Measurements from ENCODE around the gene ICE2.
A peak's percentile ranks its signal among the peaks of the same experiment; 100 is the strongest.

The ICE2 gene

GRCh38 chr15:60392986-60393790 lies 85.8 kb downstream of the ICE2 start:
- Histone ChIP-seq H3K27me3 (no peaks in the 10 kb centered on the region), H3K4me2 (no peak overlapping the region), H3K27ac (no peak overlapping the region), H3K4me1 (peaks cover 25% of the 10 kb centered on the region), H3K4me3 (no peak overlapping the region), H3K36me3 (0 out of 2 replicates have a peak, but pooled peaks cover 11% of the 10 kb centered on the region), H3K9me3 (no peaks in the 10 kb centered on the region), H3K9ac (no peak overlapping the region), H4K20me1 (0 out of 2 replicates have a peak, but pooled peaks cover 8% of the 10 kb centered on the region)
- no peak for TF ChIP-seq Cebpa-rat (IDR thresholded peaks at IDR 0.05)

GRCh38 chr15:60392601-60392985 lies 86.3 kb downstream of the ICE2 start:
- Histone ChIP-seq H3K36me3 (0 out of 2 replicates have a peak, but pooled peaks cover 11% of the 10 kb centered on the region), H3K4me2 (no peak overlapping the region), H3K4me1 (peaks cover 24% of the 10 kb centered on the region)

GRCh38 chr15:60391722-60392315 lies 87.1 kb downstream of the ICE2 start:
- 0 out of 2 replicates have a peak, but pooled peaks cover 8% of the 10 kb centered on the region for H4K20me1 ChIP-seq
- no peak overlapping the region for H3K4me2 ChIP-seq
- H3K4me1 ChIP-seq, result peaks cover 20% of the 10 kb centered on the region

More at GRCh38 chr15:60392601-60392985, 86.3 kb downstream of the ICE2 start:
- Histone ChIP-seq H3K9me3 (no peaks in the 10 kb centered on the region), H3K9ac (no peak overlapping the region), H3K27ac (no peak overlapping the region), H3K4me3 (no peak overlapping the region), H4K20me1 (0 out of 2 replicates have a peak, but pooled peaks cover 8% of the 10 kb centered on the region), H3K27me3 (no peaks in the 10 kb centered on the region)
- no peak for TF ChIP-seq Cebpa-rat (IDR thresholded peaks at IDR 0.05)

GRCh38 chr15:60390871-60391501 lies 88.0 kb downstream of the ICE2 start:
- no peak overlapping the region for H3K4me2 ChIP-seq
- H3K27ac ChIP-seq, result no peak overlapping the region
- H3K9ac ChIP-seq, result no peak overlapping the region
- H3K9me3 ChIP-seq, result no peaks in the 10 kb centered on the region
- no peaks in the 10 kb centered on the region for H3K27me3 ChIP-seq
- TF ChIP-seq Cebpa-rat (IDR thresholded peaks at IDR 0.05), result no peak
- peaks cover 16% of the 10 kb centered on the region; the same call in 1 of the 2 replicates for H3K36me3 ChIP-seq
- 0 out of 2 replicates have a peak, but pooled peaks cover 8% of the 10 kb centered on the region for H4K20me1 ChIP-seq
- no peak overlapping the region for H3K4me3 ChIP-seq
- H3K4me1 ChIP-seq, result peaks cover 12% of the 10 kb centered on the region

More at GRCh38 chr15:60391722-60392315, 87.1 kb downstream of the ICE2 start:
- no peak for TF ChIP-seq Cebpa-rat (IDR thresholded peaks at IDR 0.05)
- Histone ChIP-seq H3K27me3 (no peaks in the 10 kb centered on the region), H3K9ac (no peak overlapping the region), H3K4me3 (no peak overlapping the region), H3K27ac (no peak overlapping the region), H3K9me3 (no peaks in the 10 kb centered on the region), H3K36me3 (peaks cover 16% of the 10 kb centered on the region; the same call in 1 of the 2 replicates)

GRCh38 chr15:60390231-60390630 lies 88.7 kb downstream of the ICE2 start:
- H3K27me3 ChIP-seq, result no peaks in the 10 kb centered on the region
- TF ChIP-seq Cebpa-rat (IDR thresholded peaks at IDR 0.05), result no peak
- no peaks in the 10 kb centered on the region for H3K9me3 ChIP-seq
- no peak overlapping the region for H3K9ac ChIP-seq
- 0 out of 2 replicates have a peak, but pooled peaks cover 8% of the 10 kb centered on the region for H4K20me1 ChIP-seq
- peaks cover 14% of the 10 kb centered on the region; the same call in 1 of the 2 replicates for H3K36me3 ChIP-seq
- peaks cover 12% of the 10 kb centered on the region for H3K4me1 ChIP-seq
- H3K27ac ChIP-seq, result no peak overlapping the region
- H3K4me2 ChIP-seq, result no peak overlapping the region
- no peak overlapping the region for H3K4me3 ChIP-seq

GRCh38 chr15:60389261-60390077 lies 89.5 kb downstream of the ICE2 start:
- Histone ChIP-seq H3K9ac (no peak overlapping the region), H4K20me1 (0 out of 2 replicates have a peak, but pooled peaks cover 8% of the 10 kb centered on the region), H3K4me2 (peak overlapping the region; percentile 64)

GRCh38 chr15:60387321-60387720 lies 91.6 kb downstream of the ICE2 start:
- Histone ChIP-seq H3K36me3 (peaks cover 9% of the 10 kb centered on the region; the same call in 1 of the 2 replicates), H3K9ac (no peak overlapping the region), H3K4me3 (no peak overlapping the region), H3K4me1 (peaks cover 12% of the 10 kb centered on the region), H3K27ac (no peak overlapping the region), H4K20me1 (0 out of 2 replicates have a peak, but pooled peaks cover 8% of the 10 kb centered on the region), H3K27me3 (no peaks in the 10 kb centered on the region), H3K9me3 (no peaks in the 10 kb centered on the region), H3K4me2 (no peak overlapping the region)
- no peak for TF ChIP-seq Cebpa-rat (IDR thresholded peaks at IDR 0.05)

More at GRCh38 chr15:60389261-60390077, 89.5 kb downstream of the ICE2 start:
- TF ChIP-seq Cebpa-rat (IDR thresholded peaks at IDR 0.05), result no peak
- Histone ChIP-seq H3K27ac (peak overlapping the region; percentile 11; the same call in 1 of the 2 replicates), H3K36me3 (peaks cover 13% of the 10 kb centered on the region; the same call in 1 of the 2 replicates), H3K27me3 (no peaks in the 10 kb centered on the region), H3K9me3 (no peaks in the 10 kb centered on the region), H3K4me1 (peaks cover 12% of the 10 kb centered on the region), H3K4me3 (no peak overlapping the region)

- H3K9ac ChIP-seq, result no peak overlapping the region
These were observed 92.3 kb downstream of the ICE2 start for GRCh38 chr15:60386615-60387014.

More at GRCh38 chr15:60386615-60387014, 92.3 kb downstream of the ICE2 start:
- TF ChIP-seq Cebpa-rat (IDR thresholded peaks at IDR 0.05), result no peak
- Histone ChIP-seq H4K20me1 (0 out of 2 replicates have a peak, but pooled peaks cover 8% of the 10 kb centered on the region), H3K4me1 (peaks cover 12% of the 10 kb centered on the region), H3K4me3 (no peak overlapping the region), H3K4me2 (no peak overlapping the region), H3K9me3 (no peaks in the 10 kb centered on the region), H3K27me3 (no peaks in the 10 kb centered on the region), H3K36me3 (peaks cover 9% of the 10 kb centered on the region; the same call in 1 of the 2 replicates), H3K27ac (no peak overlapping the region)

Measured in BLaER1 (cell line).